ENCODE results near the gene TDRD1. TPM values are rescaled to one million over a fixed set of nuclear protein-coding genes. Genes with fewer than 3 reads are reported as not detected.

TDRD1 gene
- total RNA-seq, 1 donor from 2014 or later: not detected

GRCh38 chr10:114175667-114176066 is 3.5 kb upstream of the TDRD1 start:
- no peak for DNase-seq (ENCODE audit: low read depth, low spot score)

DNA sequence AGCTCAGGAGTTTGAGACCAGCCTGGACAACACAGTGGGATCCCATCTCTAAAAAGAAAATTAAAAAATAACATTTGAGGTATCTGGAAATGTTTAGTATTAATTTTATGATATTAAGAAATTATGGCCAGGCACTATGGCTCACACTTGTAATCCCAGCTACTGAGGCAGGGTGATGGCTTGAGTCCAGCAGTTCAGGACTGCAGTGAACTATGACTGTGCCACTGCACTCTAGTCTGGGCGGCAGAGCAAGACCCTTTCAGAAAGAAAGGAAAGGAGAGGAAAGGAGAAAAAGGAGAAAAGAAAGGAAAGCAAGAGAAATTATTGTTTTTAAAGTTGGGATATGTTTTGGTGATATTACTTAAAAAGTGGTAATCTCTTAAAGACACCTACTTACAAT is 2.6 kb upstream of the TDRD1 start:
- no peak for DNase-seq (ENCODE audit: low read depth, low spot score)

- no peak for DNase-seq (ENCODE audit: low read depth, low spot score)
Observed at GRCh38 chr10:114179747-114180146, 594 bp downstream of the TDRD1 start.

DNA sequence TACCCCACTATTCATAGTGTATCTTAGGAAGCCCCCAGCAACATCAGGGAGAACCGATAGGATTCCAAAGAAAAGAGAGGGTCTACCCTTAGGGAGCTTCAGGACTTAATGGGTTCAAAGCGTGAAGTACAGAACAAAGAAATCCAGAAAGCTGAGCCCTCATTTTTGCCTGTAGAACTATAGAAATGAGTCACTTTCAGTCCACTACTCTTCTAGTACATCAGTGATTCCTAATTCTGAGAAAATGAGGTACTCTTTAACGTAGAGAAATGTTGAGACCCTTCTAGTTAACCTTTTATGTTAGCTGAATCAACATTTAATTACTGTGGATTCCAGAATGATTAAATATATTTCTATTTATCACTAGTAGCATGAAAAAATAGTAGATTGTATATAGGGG is 1.8 kb downstream of the TDRD1 start:
- no peak for DNase-seq (ENCODE audit: low read depth, low spot score)

DNA sequence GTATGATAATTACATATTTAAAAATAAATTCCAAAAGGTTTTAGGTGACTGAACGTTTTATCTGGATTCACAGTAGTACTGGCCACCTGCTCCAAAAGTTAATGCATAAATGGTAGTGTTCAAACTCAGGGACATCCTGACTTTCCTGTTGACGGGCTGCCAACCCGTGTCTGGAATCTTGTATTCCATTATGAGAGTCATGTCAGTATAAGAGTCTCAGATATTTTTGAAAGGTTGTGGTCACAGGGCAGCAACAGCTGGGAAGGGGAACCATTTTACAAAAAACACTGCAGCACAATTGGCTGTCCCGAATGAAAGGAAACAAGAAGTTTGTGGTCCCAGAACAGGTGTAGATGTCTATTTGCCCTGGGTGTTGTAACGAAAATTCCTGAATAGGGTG is 2.8 kb downstream of the TDRD1 start:
- no peak for DNase-seq (ENCODE audit: low read depth, low spot score)

DNA sequence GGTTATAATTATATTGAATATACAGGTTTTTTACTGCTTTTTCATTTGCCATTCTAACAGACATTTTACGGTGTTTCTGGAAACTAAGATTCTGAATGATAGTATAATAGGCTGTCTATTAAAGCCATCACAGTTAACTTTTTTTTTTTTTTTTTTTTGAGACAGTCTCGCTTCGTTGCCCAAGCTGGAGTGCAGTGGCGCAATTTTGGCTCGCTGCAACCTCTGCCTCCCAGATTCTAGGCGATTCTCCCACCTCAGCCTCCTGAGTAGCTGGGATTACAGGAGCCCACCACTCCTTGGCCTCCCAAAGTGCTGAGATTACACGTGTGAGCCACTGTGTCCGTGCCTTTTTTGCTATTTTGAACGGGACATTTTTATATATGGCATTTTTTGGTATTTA is 4.4 kb downstream of the TDRD1 start:
- no peak for DNase-seq (ENCODE audit: low read depth, low spot score)

DNA sequence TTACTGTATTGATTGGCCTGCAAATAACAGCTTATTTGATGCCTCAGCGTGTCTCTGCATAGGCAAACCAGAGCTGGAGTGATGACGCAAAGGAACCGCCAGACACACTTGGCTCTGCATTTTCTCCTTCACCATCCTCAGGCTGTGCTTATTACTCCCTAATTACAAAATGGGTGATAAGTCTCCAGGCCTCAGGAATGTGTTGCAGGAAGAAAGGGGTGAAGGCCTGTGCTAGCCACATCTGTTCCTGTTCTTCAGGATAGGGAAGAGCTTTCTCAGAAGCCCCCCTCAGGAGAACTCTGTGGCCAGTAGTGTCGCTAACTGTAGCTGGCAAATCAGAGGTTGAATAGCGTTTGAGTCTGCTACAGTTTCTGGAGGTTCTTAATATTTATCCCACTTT is 5.1 kb downstream of the TDRD1 start:
- DNase-seq (ENCODE audit: low read depth, low spot score): no peak

GRCh38 chr10:114188001-114188400 is 8.8 kb downstream of the TDRD1 start:
- DNase-seq (ENCODE audit: low read depth, low spot score): no peak

DNA sequence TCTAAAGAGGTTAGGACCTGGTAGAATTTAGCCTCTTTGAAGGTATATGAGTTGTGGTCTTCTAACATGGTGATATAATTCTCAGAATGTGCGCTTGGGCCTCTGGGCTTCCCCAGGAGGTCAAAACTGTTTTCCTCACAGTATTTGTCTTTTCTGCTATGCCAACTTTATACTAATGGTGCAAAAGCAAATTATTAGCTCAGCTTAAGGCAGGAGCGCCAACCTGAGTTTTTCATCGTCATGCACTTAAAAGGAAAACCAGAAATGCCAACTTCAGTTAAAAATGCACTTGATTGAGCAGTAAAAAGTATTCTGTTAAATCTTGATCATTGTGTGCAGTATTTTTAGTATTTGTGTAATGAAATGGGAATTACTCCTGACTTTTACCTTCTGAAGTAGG is 9.7 kb downstream of the TDRD1 start:
- DNase-seq (ENCODE audit: low read depth, low spot score): no peak

DNA sequence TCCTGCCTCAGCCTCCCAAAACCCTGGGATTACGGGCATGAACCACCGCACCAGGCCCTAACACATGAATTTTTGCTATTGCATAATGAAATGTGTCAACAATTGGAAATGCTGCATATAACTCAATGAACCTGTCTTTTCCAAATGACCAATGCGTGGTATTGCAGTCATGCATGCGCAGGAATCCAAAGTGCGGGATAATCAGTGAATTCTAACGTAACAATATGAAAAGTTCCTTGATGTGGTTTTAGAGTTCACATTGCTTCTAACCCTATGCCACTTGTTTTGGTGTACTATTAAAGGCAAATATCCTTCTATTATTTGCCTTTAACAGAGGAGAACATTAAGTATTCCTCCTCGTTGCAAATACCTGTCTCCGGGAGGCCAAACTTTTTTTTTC is 10.5 kb downstream of the TDRD1 start:
- DNase-seq (ENCODE audit: low read depth, low spot score): no peak

DNA sequence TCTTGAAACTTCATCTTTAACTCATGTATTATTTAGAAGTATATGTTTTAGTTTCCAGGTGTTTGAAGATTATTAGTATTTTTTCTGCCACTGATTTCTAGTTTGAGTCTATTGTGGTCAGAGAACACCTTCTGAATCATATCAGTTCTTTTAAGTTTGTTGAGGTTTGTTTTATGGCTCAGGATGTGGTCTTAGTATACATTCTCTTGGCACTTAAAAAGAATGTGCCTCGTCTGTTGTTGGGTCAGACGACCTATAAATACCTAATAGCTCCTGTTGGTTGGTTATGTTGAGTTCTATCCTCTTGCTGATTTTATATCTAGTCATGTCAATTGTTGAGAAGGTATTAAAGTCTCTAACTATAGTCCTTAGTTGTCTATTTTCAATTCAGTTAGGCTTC is 15.9 kb downstream of the TDRD1 start:
- no peak for DNase-seq (ENCODE audit: low read depth, low spot score)

GRCh38 chr10:114199239-114199638 is 20.1 kb downstream of the TDRD1 start:
- no peak for DNase-seq (ENCODE audit: low read depth, low spot score)

GRCh38 chr10:114202812-114203211 is 23.7 kb downstream of the TDRD1 start:
- DNase-seq (ENCODE audit: low read depth, low spot score): no peak

DNA sequence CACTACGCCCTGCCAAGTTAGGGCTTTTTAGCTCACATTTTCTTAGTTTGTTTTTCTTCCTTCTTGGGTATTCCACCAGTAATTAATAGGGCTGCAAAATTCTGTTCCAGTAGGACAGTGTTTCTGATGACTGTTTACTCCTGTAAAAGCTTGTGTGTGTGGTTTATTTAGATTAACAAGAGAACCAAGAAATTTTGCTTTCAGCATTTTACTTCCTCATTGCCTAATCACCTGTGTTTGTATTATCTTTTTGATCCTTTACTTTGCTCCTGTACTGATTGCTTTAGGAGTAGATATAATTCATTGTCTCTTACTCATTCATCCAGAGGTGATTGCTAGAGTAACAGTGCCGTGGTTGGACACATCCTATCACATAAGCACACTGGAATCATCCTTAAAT is 27.7 kb downstream of the TDRD1 start:
- DNase-seq (ENCODE audit: low read depth, low spot score): no peak

GRCh38 chr10:114207349-114207748 is 28.2 kb downstream of the TDRD1 start:
- DNase-seq (ENCODE audit: low read depth, low spot score): no peak

- no peak for DNase-seq (ENCODE audit: low read depth, low spot score)
Observed at GRCh38 chr10:114208351-114208750, 29.2 kb downstream of the TDRD1 start.

- no peak for DNase-seq (ENCODE audit: low read depth, low spot score)
Observed at GRCh38 chr10:114212153-114212552, 33.0 kb downstream of the TDRD1 start.

DNA sequence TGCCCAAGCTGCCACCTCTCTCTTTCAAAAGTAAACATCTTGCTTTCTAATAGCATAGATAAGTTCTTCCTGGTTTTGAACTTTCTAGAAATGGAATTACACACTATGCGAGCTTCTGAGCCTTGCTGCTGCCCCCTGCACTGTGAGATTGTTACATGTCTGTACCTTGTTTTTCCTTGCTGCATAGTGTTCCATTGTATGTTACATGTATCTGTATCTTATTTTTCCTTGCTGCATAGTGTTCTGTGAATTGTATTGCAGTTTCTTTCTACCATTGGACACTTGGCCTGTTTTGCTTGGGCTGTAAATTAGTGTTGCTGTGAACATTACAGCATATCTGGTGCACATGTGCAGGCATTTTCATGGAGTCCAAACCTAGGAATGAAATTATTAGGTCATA is 35.9 kb downstream of the TDRD1 start:
- DNase-seq (ENCODE audit: low read depth, low spot score): no peak

- no peak for DNase-seq (ENCODE audit: low read depth, low spot score)
Observed at GRCh38 chr10:114220281-114220680, 41.1 kb downstream of the TDRD1 start.

DNA sequence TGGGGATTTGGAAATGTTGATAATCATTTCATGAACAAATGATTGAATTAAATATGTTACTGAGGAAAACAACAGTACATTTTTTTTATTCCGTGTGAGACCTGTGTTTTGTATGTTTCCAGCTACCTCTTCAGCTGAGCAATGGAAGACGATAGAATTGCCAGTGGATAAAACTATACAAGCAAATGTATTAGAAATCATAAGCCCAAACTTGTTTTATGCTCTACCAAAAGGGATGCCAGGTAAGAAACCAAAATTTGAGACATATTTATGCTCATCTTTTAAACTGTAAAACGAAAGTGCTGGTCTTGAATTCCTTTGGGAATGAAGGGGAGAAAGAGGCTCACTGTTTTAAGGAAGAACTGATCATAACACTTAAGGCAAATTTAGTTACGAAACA is 42.1 kb downstream of the TDRD1 start:
- no peak for DNase-seq (ENCODE audit: low read depth, low spot score)

GRCh38 chr10:114223066-114223465 is 43.9 kb downstream of the TDRD1 start:
- DNase-seq (ENCODE audit: low read depth, low spot score): no peak

GRCh38 chr10:114228156-114228555 is 49.0 kb downstream of the TDRD1 start:
- DNase-seq (ENCODE audit: low read depth, low spot score): no peak

GRCh38 chr10:114232561-114233176 is 53.5 kb downstream of the TDRD1 start:
- no peak for DNase-seq (ENCODE audit: low read depth, low spot score)

GRCh38 chr10:114233482-114233881 is 54.3 kb downstream of the TDRD1 start:
- no peak for DNase-seq (ENCODE audit: low read depth, low spot score)
